ENCODE data around the gene ANKRD44.

ANKRD44 gene

DNA sequence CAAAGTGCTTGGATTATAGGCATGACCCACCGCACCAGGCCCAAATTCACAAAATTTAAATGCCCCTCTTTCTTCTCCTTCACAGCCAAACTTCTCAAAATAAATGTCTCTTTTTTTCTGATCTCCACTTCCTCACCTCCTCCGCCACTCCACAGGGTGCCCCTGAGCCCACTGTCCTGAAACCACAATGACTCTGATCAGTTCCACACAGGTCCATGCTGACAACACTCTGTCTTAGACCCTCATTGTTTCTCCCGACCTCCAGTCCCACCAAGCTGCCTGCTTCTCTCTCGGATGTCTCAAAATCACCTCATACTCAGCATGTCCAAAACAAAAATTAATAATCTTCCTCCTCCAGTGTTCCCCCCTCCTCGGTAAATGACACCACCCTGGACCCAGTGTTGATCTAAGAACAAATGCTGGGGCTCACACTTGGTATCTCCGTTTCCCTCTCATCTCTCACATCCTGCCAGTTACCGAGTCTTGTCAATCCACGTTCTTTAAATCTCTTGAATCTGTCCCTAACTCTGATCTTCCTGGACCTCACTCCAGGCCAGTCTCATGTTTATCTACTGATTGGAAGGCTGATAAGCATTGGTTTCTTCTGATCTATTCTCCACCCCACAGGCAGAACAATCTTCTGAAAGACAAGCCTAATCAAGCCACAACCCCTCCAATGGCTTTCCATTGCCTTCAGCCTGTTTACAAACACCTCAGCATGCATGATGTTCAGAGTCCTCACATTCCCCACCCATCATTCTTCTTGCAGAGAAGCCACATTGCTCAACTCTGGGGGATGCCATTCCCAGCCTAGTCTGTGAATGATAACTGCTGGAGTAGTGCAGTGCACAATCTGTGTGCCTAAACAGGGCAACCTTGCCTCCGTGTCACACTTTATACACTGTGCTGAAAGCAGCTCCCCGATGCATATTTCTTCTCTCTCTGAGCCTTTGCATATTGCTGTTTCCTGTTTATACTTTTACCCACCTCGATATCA is 12.4 kb upstream of the ANKRD44 start:
- TF ChIP-seq CTCF (IDR thresholded peaks at IDR 0.05; ENCODE audit: borderline replicate concordance, insufficient read depth, low read depth, low read length) = no peak
- no peak overlapping the region for H3K4me3 ChIP-seq (ENCODE audit: low read depth, low read length)

- no peak overlapping the region for H3K4me3 ChIP-seq (ENCODE audit: low read depth, low read length)
- TF ChIP-seq CTCF (IDR thresholded peaks at IDR 0.05; ENCODE audit: borderline replicate concordance, insufficient read depth, low read depth, low read length) = no peak
Observed at GRCh38 chr2:197322143-197322542, 11.6 kb upstream of the ANKRD44 start.

DNA sequence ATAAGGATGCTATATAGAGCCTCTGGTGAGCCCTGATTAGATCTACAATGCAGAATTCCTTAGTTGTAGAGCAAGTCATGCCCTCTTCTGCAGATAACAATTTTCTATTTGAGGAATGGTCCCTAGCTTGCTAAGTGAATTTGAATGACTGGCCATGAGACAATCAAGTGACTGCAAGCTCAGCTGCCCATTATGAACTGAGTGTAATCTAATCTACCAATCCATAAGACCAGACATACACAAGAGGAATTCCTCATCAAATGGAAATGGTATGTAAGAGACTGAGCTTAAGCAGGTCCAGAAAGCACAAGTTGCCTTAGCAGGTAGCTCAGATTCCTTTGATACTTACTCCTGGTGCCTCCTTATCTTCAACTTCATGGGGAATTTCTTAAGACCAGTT is 4.8 kb upstream of the ANKRD44 start:
- no peak for TF ChIP-seq CTCF (IDR thresholded peaks at IDR 0.05; ENCODE audit: borderline replicate concordance, insufficient read depth, low read depth, low read length)
- no peak overlapping the region for H3K4me3 ChIP-seq (ENCODE audit: low read depth, low read length)

GRCh38 chr2:197312186-197312585 is 1.6 kb upstream of the ANKRD44 start:
- TF ChIP-seq CTCF (IDR thresholded peaks at IDR 0.05; ENCODE audit: borderline replicate concordance, insufficient read depth, low read depth, low read length) = no peak
- no peak overlapping the region for H3K4me3 ChIP-seq (ENCODE audit: low read depth, low read length)

GRCh38 chr2:197311421-197312033 is 947 bp upstream of the ANKRD44 start:
- H3K4me3 ChIP-seq (ENCODE audit: low read depth, low read length) = no peak overlapping the region
- no peak for TF ChIP-seq CTCF (IDR thresholded peaks at IDR 0.05; ENCODE audit: borderline replicate concordance, insufficient read depth, low read depth, low read length)

- TF ChIP-seq CTCF (IDR thresholded peaks at IDR 0.05; ENCODE audit: borderline replicate concordance, insufficient read depth, low read depth, low read length) = no peak
- H3K4me3 ChIP-seq (ENCODE audit: low read depth, low read length) = peak overlapping the region; percentile 51
Observed at GRCh38 chr2:197310987-197311420, 424 bp upstream of the ANKRD44 start.

Data from GM12875 (cell line).